Esophagus mucosa (tissue), 1 donor: ENCODE measurements around the gene FMR1NB. TPM values are rescaled to one million over a fixed set of nuclear protein-coding genes. Genes with fewer than 3 reads are reported as not detected.

Source experiments
- total RNA-seq: library from RNA; stranded (reverse); gene quantifications from one replicate; pipeline ENCODE4 v1.2.4, GENCODE V29; 2023
- donor health status: DM: yes; HTN: yes; CAD: no.

Gene FMR1NB
- total RNA-seq, 1 donor from 2014 or later: not detected

Other genes starting within 250 kb of the FMR1NB start
- 24.5 TPM for gene FMR1, start 69.4 kb upstream of the FMR1NB start, total RNA-seq